Nephron (organoid): ENCODE results near the gene PIP5KL1.

Source experiments
- H3K27ac Mint-ChIP-seq, 3 experiments: 2 replicates each; pipeline ENCODE4 v1.8.0; 2020; ENCODE audit warnings: mixed read lengths in 3 of 3, mild to moderate bottlenecking in 2 of 3, moderate library complexity in 1 of 3
- H3K27me3 Mint-ChIP-seq: 2 replicates; pipeline ENCODE4 v1.8.0; 2021; ENCODE audit warnings: low read depth, mild to moderate bottlenecking, moderate library complexity, mixed read lengths
- H3K36me3 Mint-ChIP-seq: 2 replicates; pipeline ENCODE4 v1.8.0; 2020; ENCODE audit warnings: low read depth, mixed read lengths
- H3K4me1 Mint-ChIP-seq: 2 replicates; pipeline ENCODE4 v1.8.0; 2020; ENCODE audit warnings: mixed read lengths
- H3K4me3 Mint-ChIP-seq, 3 experiments: 2 replicates each; pipeline ENCODE4 v1.8.0; 2020; ENCODE audit warnings: mild to moderate bottlenecking in 3 of 3, mixed read lengths in 3 of 3, moderate library complexity in 2 of 3
- H3K9me3 Mint-ChIP-seq: 2 replicates; pipeline ENCODE4 v1.8.0; 2020; ENCODE audit warnings: mixed read lengths
- TF ChIP-seq, protein P1 (sequence below), 3 experiments: fragments of 200-600 bp; sonication (generic); IDR thresholded peaks; one replicate each; pipeline ENCODE4 v1.5.0; 2021; ENCODE audit warnings: antibody characterized with exemption in 3 of 3; ENCODE audit not compliant: unreplicated experiment in 3 of 3

The PIP5KL1 gene

DNA sequence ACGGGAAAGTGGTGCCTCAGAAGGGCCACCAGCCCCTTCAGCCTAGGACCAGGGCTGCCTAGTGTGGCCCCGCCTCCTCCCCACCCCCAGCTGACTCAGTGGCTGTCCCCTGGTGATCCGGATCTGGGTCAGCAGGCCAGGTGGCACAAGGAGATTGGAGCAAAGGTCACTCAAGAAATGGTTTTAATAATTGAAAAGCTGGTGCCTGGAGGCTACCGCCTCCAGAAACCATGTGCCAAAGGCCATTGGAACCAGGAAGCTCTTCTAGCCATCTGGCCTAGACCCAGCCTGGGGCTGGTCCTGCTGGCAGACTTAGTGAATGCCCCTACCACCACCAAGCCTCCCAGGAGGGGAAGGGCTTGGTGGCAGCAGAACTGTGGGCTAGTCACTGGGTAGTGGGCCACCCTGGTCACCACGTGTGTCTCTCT, 15.2 kb downstream of the PIP5KL1 start:
- TF ChIP-seq, protein P1, sequence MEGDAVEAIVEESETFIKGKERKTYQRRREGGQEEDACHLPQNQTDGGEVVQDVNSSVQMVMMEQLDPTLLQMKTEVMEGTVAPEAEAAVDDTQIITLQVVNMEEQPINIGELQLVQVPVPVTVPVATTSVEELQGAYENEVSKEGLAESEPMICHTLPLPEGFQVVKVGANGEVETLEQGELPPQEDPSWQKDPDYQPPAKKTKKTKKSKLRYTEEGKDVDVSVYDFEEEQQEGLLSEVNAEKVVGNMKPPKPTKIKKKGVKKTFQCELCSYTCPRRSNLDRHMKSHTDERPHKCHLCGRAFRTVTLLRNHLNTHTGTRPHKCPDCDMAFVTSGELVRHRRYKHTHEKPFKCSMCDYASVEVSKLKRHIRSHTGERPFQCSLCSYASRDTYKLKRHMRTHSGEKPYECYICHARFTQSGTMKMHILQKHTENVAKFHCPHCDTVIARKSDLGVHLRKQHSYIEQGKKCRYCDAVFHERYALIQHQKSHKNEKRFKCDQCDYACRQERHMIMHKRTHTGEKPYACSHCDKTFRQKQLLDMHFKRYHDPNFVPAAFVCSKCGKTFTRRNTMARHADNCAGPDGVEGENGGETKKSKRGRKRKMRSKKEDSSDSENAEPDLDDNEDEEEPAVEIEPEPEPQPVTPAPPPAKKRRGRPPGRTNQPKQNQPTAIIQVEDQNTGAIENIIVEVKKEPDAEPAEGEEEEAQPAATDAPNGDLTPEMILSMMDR (IDR thresholded peaks at IDR 0.05; ENCODE audit: unreplicated experiment in 3 of 3) = no peak
- peaks cover 11% of the 10 kb centered on the region for H3K36me3 Mint-ChIP-seq
- peaks cover 21% of the 10 kb centered on the region for H3K4me1 Mint-ChIP-seq
- no peaks in the 10 kb centered on the region for H3K9me3 Mint-ChIP-seq
- peak overlapping the region in 2 of 3 experiments; percentile 54 to 56 for H3K4me3 Mint-ChIP-seq
- H3K27ac Mint-ChIP-seq = no peak overlapping the region
- H3K27me3 Mint-ChIP-seq = peaks cover 15% of the 10 kb centered on the region

- Mint-ChIP-seq H3K27ac (no peak overlapping the region), H3K4me1 (peaks cover 12% of the 10 kb centered on the region), H3K4me3 (no peak overlapping the region), H3K36me3 (peaks cover 11% of the 10 kb centered on the region), H3K27me3 (peaks cover 10% of the 10 kb centered on the region), H3K9me3 (no peaks in the 10 kb centered on the region)
- TF ChIP-seq, protein P1 (IDR thresholded peaks at IDR 0.05; ENCODE audit: unreplicated experiment in 3 of 3) = no peak
These were observed 16.9 kb downstream of the PIP5KL1 start for GRCh38 chr9:127913682-127914081.

GRCh38 chr9:127912882-127913281, 17.7 kb downstream of the PIP5KL1 start:
- Mint-ChIP-seq H3K27ac (no peak overlapping the region), H3K4me1 (peaks cover 7% of the 10 kb centered on the region), H3K36me3 (peaks cover 11% of the 10 kb centered on the region), H3K4me3 (no peak overlapping the region), H3K9me3 (no peaks in the 10 kb centered on the region), H3K27me3 (peaks cover 10% of the 10 kb centered on the region)
- TF ChIP-seq, protein P1 (IDR thresholded peaks at IDR 0.05; ENCODE audit: unreplicated experiment in 3 of 3) = no peak

DNA sequence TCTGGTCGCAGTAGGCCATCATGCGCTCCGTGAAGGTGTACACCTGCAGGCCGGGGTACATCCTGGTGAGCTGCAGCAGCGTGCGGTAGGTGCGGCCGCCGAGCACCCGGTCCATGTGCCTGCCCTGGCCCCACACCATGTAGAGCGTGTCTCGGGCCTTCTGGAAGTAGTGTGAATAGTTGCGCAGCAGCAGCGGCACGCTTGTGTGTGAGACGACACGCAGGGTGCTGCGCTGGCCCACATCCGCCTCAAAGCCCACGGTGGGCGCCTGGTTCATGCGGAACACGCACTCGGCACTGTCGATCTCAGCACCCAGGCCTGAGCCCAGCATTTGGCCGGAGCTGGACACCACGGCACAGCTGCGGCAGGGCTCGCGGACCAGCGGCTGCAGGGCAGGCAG, 18.3 kb downstream of the PIP5KL1 start:
- no peaks in the 10 kb centered on the region for H3K9me3 Mint-ChIP-seq

GRCh38 chr9:127910613-127911205, 19.9 kb downstream of the PIP5KL1 start:
- Mint-ChIP-seq H3K27me3 (peaks cover 7% of the 10 kb centered on the region), H3K36me3 (peaks cover 11% of the 10 kb centered on the region), H3K4me3 (peak overlapping the region in 1 of 3 experiments; percentile 6), H3K9me3 (no peaks in the 10 kb centered on the region), H3K4me1 (peaks cover 12% of the 10 kb centered on the region), H3K27ac (peak overlapping the region in 2 of 3 experiments; percentile 7 to 34)
- TF ChIP-seq, protein P1 (IDR thresholded peaks at IDR 0.05; ENCODE audit: unreplicated experiment in 3 of 3) = peak in 2 of 3 experiments; percentile 23 to 33

More for the DNA sequence above, 18.3 kb downstream of the PIP5KL1 start:
- no peak overlapping the region for H3K27ac Mint-ChIP-seq
- peaks cover 7% of the 10 kb centered on the region for H3K4me1 Mint-ChIP-seq
- peaks cover 10% of the 10 kb centered on the region for H3K27me3 Mint-ChIP-seq
- H3K4me3 Mint-ChIP-seq = no peak overlapping the region
- TF ChIP-seq, protein P1 (IDR thresholded peaks at IDR 0.05; ENCODE audit: unreplicated experiment in 3 of 3) = no peak
- peaks cover 11% of the 10 kb centered on the region for H3K36me3 Mint-ChIP-seq

DNA sequence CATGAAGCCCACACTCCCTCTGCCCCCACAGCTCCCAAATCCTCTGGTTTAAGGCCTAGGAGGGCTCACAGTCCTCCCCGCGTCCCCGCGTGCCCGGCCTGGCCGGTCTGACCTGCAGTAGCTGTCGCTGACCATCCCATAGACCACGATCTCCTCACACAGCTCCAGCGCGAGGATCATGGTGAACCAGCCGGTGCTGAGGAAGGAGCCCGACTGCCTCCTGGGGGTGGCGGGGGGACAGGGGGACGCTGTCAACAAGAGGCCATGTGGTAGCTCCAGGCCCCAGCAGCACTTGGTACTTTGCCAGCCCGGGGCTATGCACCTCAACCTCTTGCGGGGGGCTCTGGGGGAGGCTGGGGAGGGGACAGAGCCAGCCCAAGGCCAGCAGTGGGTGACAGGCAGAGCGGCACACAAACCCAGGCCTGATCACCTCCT, 20.7 kb downstream of the PIP5KL1 start:
- Mint-ChIP-seq H3K27ac (no peak overlapping the region), H3K27me3 (peaks cover 7% of the 10 kb centered on the region), H3K9me3 (no peaks in the 10 kb centered on the region), H3K4me3 (no peak overlapping the region), H3K36me3 (peaks cover 11% of the 10 kb centered on the region), H3K4me1 (peaks cover 17% of the 10 kb centered on the region)
- TF ChIP-seq, protein P1 (IDR thresholded peaks at IDR 0.05; ENCODE audit: unreplicated experiment in 3 of 3) = no peak
